AG09309 (cell line): Measurements from ENCODE around the gene CREB5.

Experiments
- DNase-seq: peaks from one replicate; pipeline ENCODE4 v3.0.0-alpha.2; 2010; ENCODE audit warnings: low read depth
- H3K4me3 ChIP-seq: 2 replicates; pipeline ENCODE4 v1.5.1; 2011; ENCODE audit warnings: mild to moderate bottlenecking, low read depth, low read length, moderate library complexity; ENCODE audit not compliant: control insufficient read depth
- CTCF ChIP-seq: IDR thresholded peaks from 2 replicates; pipeline ENCODE4 v1.5.1; 2011; ENCODE audit warnings: mild to moderate bottlenecking, low read depth, low read length, inconsistent platforms; ENCODE audit not compliant: insufficient read depth, control insufficient read depth; ENCODE audit errors: missing control alignments

The CREB5 gene

GRCh38 chr7:28433039-28433438 lies 20.7 kb downstream of the CREB5 start:
- no peak overlapping the region for H3K4me3 ChIP-seq
- DNase-seq, result no peak
- TF ChIP-seq CTCF, result no peak

GRCh38 chr7:28433699-28434219 lies 21.4 kb downstream of the CREB5 start:
- H3K4me3 ChIP-seq, result no peak overlapping the region
- DNase-seq, result no peak
- no peak for TF ChIP-seq CTCF

GRCh38 chr7:28434510-28434909 lies 22.2 kb downstream of the CREB5 start:
- no peak overlapping the region for H3K4me3 ChIP-seq
- TF ChIP-seq CTCF, result no peak
- no peak for DNase-seq

- no peak for DNase-seq
- no peak for TF ChIP-seq CTCF
- no peak overlapping the region for H3K4me3 ChIP-seq
These were observed 22.8 kb downstream of the CREB5 start for GRCh38 chr7:28435152-28435551.

- no peak for TF ChIP-seq CTCF
- no peak for DNase-seq
- no peak overlapping the region for H3K4me3 ChIP-seq
These were observed 23.5 kb downstream of the CREB5 start for GRCh38 chr7:28435732-28436378.

GRCh38 chr7:28440055-28440601 lies 27.8 kb downstream of the CREB5 start:
- no peak overlapping the region for H3K4me3 ChIP-seq
- no peak for TF ChIP-seq CTCF
- DNase-seq, result no peak
